Airway epithelial cell (primary cell): ENCODE data around the gene SMPD2. TPM values are rescaled to one million over a fixed set of nuclear protein-coding genes. Genes with fewer than 3 reads are reported as not detected.

ENCODE experiments used
- total RNA-seq: library from RNA; depleted of rRNA; stranded (reverse); fragments of >200 nt; gene quantifications from 2 replicates; pipeline ENCODE4 v1.2.3, GENCODE V29; 2015

SMPD2 gene
- total RNA-seq, result 9.6 and 14.7 TPM in 2 replicates

DNA sequence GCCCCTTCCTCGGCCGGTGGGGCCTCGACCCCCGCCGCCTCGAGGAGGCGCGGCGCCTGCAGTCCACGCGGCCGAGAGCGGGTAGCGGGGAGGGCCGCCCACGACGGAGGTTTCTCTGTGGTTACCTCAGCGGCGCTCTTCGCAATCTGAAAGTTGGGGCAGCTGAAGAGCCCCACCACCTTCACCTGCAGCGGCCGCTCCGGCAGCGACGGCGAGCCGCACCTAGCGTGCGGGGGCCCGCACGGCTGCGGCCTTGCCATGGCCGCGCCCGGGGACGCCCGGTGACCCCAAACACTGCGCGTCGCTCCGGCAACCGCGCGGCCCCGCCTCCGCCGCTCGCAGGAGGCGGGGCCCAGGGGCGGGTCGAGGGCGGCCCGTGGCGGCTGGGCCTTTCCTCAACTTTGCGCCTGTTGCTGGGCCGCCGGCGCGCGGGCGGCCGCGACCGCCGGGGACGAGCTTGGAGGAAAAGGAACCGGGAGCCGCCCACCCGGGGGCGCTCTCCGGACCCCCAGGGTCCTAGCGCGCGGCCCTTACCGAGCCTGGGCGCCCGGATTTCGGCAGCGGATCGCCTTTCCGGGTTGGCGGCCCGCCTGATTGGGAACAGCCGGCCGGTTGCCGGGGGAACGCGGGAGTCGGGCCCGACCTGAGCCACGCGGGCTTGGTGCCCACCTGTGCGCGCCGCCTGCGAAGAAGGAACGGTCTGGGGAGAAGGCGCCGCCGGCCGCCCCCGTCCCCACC lies at the start of gene SMPD2, which contains the start of gene PPIL6:
SMPD2 (plus strand) TSS at position 394 of the 738 bp plus-strand sequence. CDS start 398 bp downstream, outside the sequence.
PPIL6 (minus strand) TSS at position 298 of the 738 bp plus-strand sequence; CDS start at position 260, 38 bp downstream.

GRCh38 chr6:109455437-109456110 lies 15.1 kb downstream of the SMPD2 start, which contains the start of gene MICAL1:
Gene MICAL1 (minus strand): TSS chr6:109455772. CDS start chr6:109454196, 1,576 bp downstream.

DNA sequence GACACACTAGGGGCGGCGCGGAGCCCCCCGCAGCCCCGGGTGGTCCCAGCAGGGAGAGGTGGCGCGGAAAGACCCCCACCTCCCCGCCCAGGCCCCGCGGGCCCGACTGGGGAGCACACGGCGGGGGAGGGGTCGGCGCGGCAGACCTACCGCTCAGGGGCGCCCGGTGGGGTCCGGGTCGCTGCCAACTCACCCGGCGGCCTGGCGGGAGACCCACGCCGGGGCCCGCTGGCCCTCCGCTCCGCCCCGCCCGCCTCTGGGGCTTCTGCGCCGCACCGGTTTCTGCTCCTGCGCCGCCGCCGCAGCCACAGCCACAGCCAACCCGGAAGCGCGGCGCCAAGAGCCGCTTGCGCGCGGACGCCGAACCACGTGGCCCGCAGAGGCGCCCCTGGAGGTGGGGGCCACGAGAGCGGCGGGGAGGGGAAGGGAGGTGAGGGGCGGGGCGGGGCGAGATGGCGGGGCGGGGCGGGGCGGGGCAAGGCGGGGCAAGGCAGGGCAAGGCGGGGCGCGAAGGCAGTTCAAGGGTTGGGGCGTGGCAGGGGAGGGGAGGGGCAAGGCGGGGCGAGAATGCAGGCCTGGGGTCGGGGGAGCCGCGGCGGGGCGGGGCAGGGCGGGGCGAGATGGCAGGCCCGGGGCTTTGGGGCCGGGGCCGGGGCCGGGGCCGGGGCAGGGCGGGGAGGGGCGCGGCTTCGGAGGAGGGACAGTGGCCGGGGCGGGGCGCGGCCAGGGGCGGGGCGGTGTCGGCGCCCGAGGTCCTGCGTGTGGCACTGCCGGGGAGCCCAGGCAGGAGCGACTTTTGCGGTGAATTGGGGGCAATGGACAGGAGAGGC lies 42.6 kb downstream of the SMPD2 start, which contains the start of gene ZBTB24:
ZBTB24 (minus strand) TSS at position 315 of the 830 bp plus-strand sequence. CDS start 1,193 bp downstream, outside the sequence.

Other genes with a start within 250 kb of the SMPD2 start
- 74.5 and 80.7 TPM in 2 replicates for gene CD164, start 58.3 kb upstream of the SMPD2 start, total RNA-seq
- gene PPIL6, start 96 bp upstream of the SMPD2 start, total RNA-seq, result 0.84 and 2.0 TPM in 2 replicates
- gene MICAL1, start 15.0 kb downstream of the SMPD2 start, total RNA-seq, result 15.7 and 17.6 TPM in 2 replicates
- 5.5 and 5.7 TPM in 2 replicates for gene ZBTB24, start 42.5 kb downstream of the SMPD2 start, total RNA-seq